Right ventricle myocardium inferior (tissue), 1 donor: Measurements from ENCODE around the gene EEIG1. TPM values are rescaled to one million over a fixed set of nuclear protein-coding genes. Genes with fewer than 3 reads are reported as not detected.
A peak's percentile ranks its signal among the peaks of the same experiment; 100 is the strongest.

ENCODE experiments used
- ATAC-seq: fragments of 200-7000 bp; cut with Tn5 transposase; one replicate; pipeline ENCODE4 v1.9.1; 2020; ENCODE audit warnings: mild to moderate bottlenecking, moderate library complexity
- DNase-seq: peaks from one replicate; pipeline ENCODE4 v3.0.0; 2021; ENCODE audit errors: missing footprints
- intact Hi-C: fragments of 100-400 bp; cut with DNase I; formaldehyde crosslinking; loops from one replicate; pipeline ENCODE4 v1.11.0; 2022
- total RNA-seq: library from RNA; stranded (reverse); fragmentation: NEBNext Ultra II Directional; extraction: Animal tissue kit (Norgen Biotek cat#: 25700); gene quantifications from one replicate; pipeline ENCODE4 v1.2.1, GENCODE V29; 2021
- donor health status: DM: no; HTN: yes; CAD: no; lungs with severe emphysema.

Gene EEIG1
- total RNA-seq, 1 donor from 2014 or later, result 25.3 TPM

- ATAC-seq (no peak), DNase-seq (no peak)
- intact Hi-C loops, result no loop called here
Measured at GRCh38 chr9:128003966-128004604, 23.3 kb upstream of the EEIG1 start.

- DNase-seq, result no peak
- intact Hi-C loops, result no loop called here
- ATAC-seq, result peak; percentile 97
Measured at GRCh38 chr9:128002959-128003358, 22.2 kb upstream of the EEIG1 start.

DNA sequence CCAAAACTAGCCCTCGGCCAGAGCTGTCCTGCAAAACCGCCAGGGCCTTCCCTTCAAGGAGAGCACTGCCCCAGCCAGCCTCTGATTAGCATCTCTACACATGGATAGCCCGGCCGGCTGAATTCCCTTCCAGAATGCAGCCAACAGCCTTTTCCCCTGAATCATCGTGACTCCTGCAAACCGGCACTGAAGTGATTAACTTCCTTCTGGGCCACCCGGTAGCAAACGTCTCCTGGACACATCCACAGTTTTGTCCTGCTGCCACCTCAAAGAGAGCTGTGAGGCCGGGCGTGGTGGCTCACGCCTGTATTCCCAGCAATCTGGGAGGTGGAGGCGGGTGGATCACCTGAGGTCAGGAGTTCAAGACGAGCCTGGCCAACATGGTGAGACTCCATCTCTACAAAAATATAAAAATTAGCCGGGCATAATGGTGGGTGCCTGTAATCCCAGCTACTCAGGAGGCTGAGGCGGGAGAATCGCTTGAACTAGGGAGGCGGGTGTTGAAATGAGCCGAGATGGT is 21.1 kb upstream of the EEIG1 start:
- intact Hi-C loops, result no loop called here
- DNase-seq, result no peak
- no peak for ATAC-seq

- DNase-seq (no peak), ATAC-seq (no peak)
- intact Hi-C loops, result no loop called here
Measured at GRCh38 chr9:128001151-128001778, 20.5 kb upstream of the EEIG1 start.

DNA sequence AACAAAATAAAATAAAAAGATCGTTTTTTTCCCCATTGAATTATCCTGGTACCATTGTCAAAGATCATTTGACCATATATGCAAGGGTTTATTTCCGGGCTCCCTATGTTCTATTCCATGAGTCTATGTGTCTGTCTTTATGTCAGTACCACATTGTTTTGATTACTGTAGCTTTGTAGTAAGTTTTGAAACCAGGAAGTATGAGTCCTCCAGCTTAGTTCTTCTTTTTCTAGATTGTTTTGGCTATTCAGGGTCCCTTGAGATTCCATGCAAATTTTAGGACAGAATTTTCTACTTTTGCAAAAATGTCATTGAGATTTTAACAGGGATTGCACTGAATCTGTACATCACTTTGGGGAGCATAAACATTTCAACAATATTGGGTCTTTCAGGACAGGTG is 18.7 kb upstream of the EEIG1 start:
- ATAC-seq (no peak), DNase-seq (no peak)
- intact Hi-C loops, result no loop called here

DNA sequence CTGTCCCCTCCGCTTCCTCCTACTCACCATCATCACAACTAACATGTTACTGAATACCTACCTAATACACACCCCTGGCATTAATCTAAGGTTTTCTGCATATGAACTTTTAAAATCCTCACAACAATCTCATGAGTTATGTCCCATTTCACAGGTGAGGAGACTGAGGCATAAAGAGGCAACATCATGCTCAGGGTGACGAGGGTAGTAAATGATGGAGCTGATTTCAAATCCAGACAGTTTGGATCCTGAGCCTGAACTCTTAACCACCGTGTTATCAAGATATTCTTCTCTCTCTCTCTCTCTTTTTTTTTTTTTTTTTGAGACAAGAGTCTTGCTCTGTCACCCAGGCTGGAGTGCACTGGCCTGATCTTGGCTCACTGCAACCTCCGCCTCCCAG is 12.9 kb upstream of the EEIG1 start:
- intact Hi-C loops, result no loop called here
- ATAC-seq, result no peak
- DNase-seq, result no peak

- ATAC-seq (no peak), DNase-seq (no peak)
- intact Hi-C loops, result no loop called here
Measured at GRCh38 chr9:127991757-127992274, 11.0 kb upstream of the EEIG1 start.

GRCh38 chr9:127991017-127991756 is 10.4 kb upstream of the EEIG1 start:
- intact Hi-C loops, result no loop called here
- ATAC-seq, result peak; percentile 27
- DNase-seq, result no peak

DNA sequence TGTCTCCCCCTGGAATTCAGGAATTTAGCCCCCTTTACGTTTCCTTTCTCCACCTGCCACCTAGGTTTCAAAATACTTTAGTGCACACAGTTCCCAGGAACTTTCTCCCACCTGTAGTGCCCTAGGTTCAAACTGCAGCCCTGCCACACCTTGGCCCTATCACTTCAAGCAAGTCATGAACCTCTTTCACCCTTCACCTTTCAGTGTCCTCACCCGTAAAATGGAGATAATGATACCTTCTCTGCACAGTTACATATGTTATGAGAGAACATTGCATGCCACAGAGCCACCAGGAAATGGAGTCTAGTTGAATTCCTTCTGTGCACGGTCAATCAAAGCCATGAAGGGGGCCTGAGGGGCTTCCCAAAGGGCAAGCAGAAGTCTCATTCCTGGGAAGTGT is 9.8 kb upstream of the EEIG1 start:
- no peak for DNase-seq
- ATAC-seq, result no peak

DNA sequence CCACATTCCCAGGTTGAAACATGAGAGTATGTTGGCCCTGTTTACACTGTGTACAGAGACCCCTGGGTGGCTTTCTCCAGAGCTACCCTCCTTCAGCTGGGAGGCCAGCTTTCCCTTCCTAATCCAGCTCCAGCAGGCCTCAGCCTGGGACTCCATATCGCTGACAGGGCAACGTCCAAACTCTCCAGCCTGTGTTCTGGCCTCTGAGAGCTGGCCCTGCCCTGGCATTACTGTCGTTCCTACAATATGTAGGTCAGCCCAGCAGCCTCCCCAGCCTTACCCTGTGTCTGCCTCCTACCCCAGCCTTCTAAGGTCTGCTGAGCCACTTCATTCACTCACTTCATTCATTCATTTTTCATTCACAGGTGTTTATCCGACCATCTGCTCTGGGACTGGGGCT is 8.3 kb upstream of the EEIG1 start:
- DNase-seq, result no peak
- ATAC-seq, result peak; percentile 44
- intact Hi-C loops, result no loop called here

More for the DNA sequence above, 9.8 kb upstream of the EEIG1 start:
- intact Hi-C loops, result no loop called here

- intact Hi-C loops, result no loop called here
- ATAC-seq (peak; percentile 71), DNase-seq (no peak)
Measured at GRCh38 chr9:127987103-127987614, 6.4 kb upstream of the EEIG1 start.

GRCh38 chr9:127985011-127985410 is 4.2 kb upstream of the EEIG1 start:
- intact Hi-C loops, result no loop called here
- DNase-seq, result no peak
- no peak for ATAC-seq

- no peak for DNase-seq
- no peak for ATAC-seq
Measured at GRCh38 chr9:127983847-127984289, 3.1 kb upstream of the EEIG1 start.

GRCh38 chr9:127982912-127983311 is 2.1 kb upstream of the EEIG1 start:
- no peak for ATAC-seq
- DNase-seq, result no peak
- intact Hi-C loops, result loop anchor here (5.0 kb wide), 1 partner anchor 54 kb away; no protein-coding TSS in a partner anchor

More at GRCh38 chr9:127983847-127984289, 3.1 kb upstream of the EEIG1 start:
- intact Hi-C loops, result loop anchor here (5.0 kb wide), 1 partner anchor 53 kb away; no protein-coding TSS in a partner anchor

DNA sequence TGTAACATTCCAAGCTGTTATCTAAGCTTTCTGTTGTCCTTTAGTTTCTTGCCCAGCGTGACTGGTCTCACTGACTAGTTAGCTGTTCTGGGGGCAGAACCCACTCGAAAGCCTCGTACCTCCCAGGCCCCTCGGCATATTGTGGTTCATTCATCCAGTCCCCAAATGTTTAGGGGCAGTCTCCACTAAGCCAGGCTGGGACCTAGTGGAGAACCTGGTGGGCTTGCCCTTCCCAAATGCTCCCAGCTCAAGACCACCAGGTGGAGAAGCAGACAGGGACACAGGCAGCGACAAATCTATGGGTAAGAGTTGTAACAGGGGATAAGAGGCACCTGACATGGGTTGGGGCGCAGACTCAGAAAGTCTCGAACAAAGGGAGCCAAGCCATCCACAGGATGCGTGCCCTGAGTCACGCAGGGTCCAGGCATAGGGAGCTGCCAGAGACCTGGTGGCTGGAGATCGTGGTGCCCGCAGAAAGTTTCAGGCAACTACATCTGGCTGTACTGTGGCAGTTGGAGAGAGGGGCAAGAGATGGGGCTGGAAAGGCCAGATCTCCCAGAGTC is 851 bp upstream of the EEIG1 start:
- intact Hi-C loops, result loop anchor here (2.0 to 5.0 kb wide), 2 partner anchors 39 to 56 kb away; no protein-coding TSS in a partner anchor
- no peak for ATAC-seq
- DNase-seq, result no peak

DNA sequence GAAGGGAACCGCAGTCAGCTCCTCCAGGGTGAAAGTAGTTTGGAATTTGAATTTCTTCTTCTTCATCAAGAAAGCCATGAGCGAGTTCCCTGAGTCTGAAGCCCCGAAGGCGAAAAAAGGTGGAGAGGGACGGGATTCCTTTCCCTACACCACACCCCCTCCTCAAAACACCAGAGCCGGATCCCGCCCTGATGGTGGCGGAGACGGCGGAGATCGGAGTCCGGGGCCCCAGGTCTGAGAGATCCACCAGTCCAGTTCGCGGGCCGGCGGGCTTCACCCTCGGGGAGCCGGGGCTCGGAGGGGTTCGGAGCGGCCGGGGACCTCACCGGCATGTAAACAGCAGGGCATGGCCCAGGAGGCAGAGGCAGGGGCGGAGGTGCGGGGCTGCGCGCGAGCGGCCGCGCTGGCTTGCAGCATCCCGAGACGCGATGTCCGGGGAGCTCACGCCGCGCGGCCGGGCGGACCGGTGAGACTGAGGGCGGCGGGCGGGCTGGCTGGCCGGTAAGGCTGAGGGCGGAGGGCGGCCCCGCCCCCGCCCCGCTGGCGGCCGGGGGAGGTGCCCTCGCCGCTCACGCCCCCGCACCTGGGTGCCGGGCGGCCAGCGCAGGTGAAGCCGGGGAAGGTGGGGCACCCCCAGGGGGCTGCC is 606 bp downstream of the EEIG1 start:
- intact Hi-C loops, result loop anchor here (2.0 to 5.0 kb wide), 2 partner anchors 37 to 57 kb away; no protein-coding TSS in a partner anchor
- DNase-seq, result no peak
- ATAC-seq, result no peak

GRCh38 chr9:127979333-127980059 is 1.3 kb downstream of the EEIG1 start:
- ATAC-seq, result no peak
- no peak for DNase-seq
- intact Hi-C loops, result loop anchor here (2.0 to 5.0 kb wide), 2 partner anchors 37 to 58 kb away; no protein-coding TSS in a partner anchor

GRCh38 chr9:127979015-127979332 is 1.8 kb downstream of the EEIG1 start:
- ATAC-seq (no peak), DNase-seq (no peak)
- intact Hi-C loops, result no loop called here
